ENCODE data around the gene DSTN. TPM values are rescaled to one million over a fixed set of nuclear protein-coding genes. Genes with fewer than 3 reads are reported as not detected.
A peak's percentile ranks its signal among the peaks of the same experiment; 100 is the strongest.

The DSTN gene
- total and polyA plus RNA-seq, 2 experiments from 2014 or later, result 162 to 459 TPM

- no peak overlapping the region for H3K4me3 Mint-ChIP-seq
- peaks cover 11% of the 10 kb centered on the region for H4K20me1 ChIP-seq (replicated peaks; ENCODE audit: insufficient read depth)
Observed at GRCh38 chr20:17644451-17644850, 74.6 kb downstream of the DSTN start.

GRCh38 chr20:17645010-17645409 lies 75.1 kb downstream of the DSTN start:
- H3K9me2 ChIP-seq (ENCODE audit: insufficient read depth), result no peaks in the 10 kb centered on the region
- H4K20me1 ChIP-seq (replicated peaks; ENCODE audit: insufficient read depth), result peaks cover 11% of the 10 kb centered on the region
- H3K27me3 Mint-ChIP-seq (ENCODE audit: insufficient read depth, low read depth, poor library complexity), result peaks cover 15% of the 10 kb centered on the region
- H3K36me3 Mint-ChIP-seq (ENCODE audit: low read depth), result peaks cover 6% of the 10 kb centered on the region
- no peak overlapping the region for H3K4me2 ChIP-seq
- H3K36me3 ChIP-seq (ENCODE audit: insufficient read depth), result no peaks in the 10 kb centered on the region
- H3K4me3 Mint-ChIP-seq, result no peak overlapping the region
- peaks cover 11% of the 10 kb centered on the region for H3K4me1 ChIP-seq (ENCODE audit: insufficient read depth)
- no peak overlapping the region for H3K4me3 ChIP-seq
- peak overlapping the region; percentile 72; the same call in 1 of the 2 replicates for H3K27ac ChIP-seq (ENCODE audit: low read depth)
- ATAC-seq (no peak), DNase-seq (ENCODE audit: low spot score) (no peak)
- no peaks in the 10 kb centered on the region for H3K9me3 Mint-ChIP-seq
- H3K27ac Mint-ChIP-seq, result peak overlapping the region; percentile 72; the same call in 1 of the 2 replicates
- no peak overlapping the region for H2AFZ ChIP-seq
- H3K27me3 ChIP-seq (ENCODE audit: insufficient read depth), result no peaks in the 10 kb centered on the region
- peaks cover 30% of the 10 kb centered on the region for H3K4me1 Mint-ChIP-seq
- peaks cover 72% of the 10 kb centered on the region for H3K79me2 ChIP-seq (replicated peaks; ENCODE audit: insufficient read depth)
- H3F3A ChIP-seq (replicated peaks; ENCODE audit: low read depth), result no peaks in the 10 kb centered on the region
- TF ChIP-seq JUNB (IDR thresholded peaks at IDR 0.05; ENCODE audit: unreplicated experiment), result no peak
- no peak for TF ChIP-seq EZH2phosphoT487 (IDR thresholded peaks at IDR 0.05; ENCODE audit: unreplicated experiment)
- TF ChIP-seq NANOG (IDR thresholded peaks at IDR 0.05; ENCODE audit: borderline replicate concordance), result no peak
- no peak for TF ChIP-seq EZH2 (IDR thresholded peaks at IDR 0.05; ENCODE audit: low read depth, unreplicated experiment)
- no peak for TF ChIP-seq ZNF114 (CRISPR knock-in tag; IDR thresholded peaks at IDR 0.05)
- TF ChIP-seq ZNF331 (CRISPR knock-in tag; IDR thresholded peaks at IDR 0.05; ENCODE audit: low read depth), result no peak
- TF ChIP-seq CREB1 (CRISPR knock-in tag; IDR thresholded peaks at IDR 0.05; ENCODE audit: low read depth), result no peak
- TF ChIP-seq POLR2AphosphoS5 (IDR thresholded peaks at IDR 0.05; ENCODE audit: low read depth), result no peak
- no peak for TF ChIP-seq CTCF (conservative IDR thresholded peaks at IDR 0.05; ENCODE audit: low read depth in 2 of 2)
- no peak for TF ChIP-seq ETS1 (IDR thresholded peaks at IDR 0.05)
- no peak for TF ChIP-seq ZNF462 (CRISPR knock-in tag; IDR thresholded peaks at IDR 0.05)
- TF ChIP-seq STAT1 (IDR thresholded peaks at IDR 0.05; ENCODE audit: unreplicated experiment), result no peak

More at GRCh38 chr20:17644451-17644850, 74.6 kb downstream of the DSTN start:
- H2AFZ ChIP-seq, result no peak overlapping the region
- H3K4me1 ChIP-seq (ENCODE audit: insufficient read depth), result peaks cover 11% of the 10 kb centered on the region
- no peaks in the 10 kb centered on the region for H3K27me3 ChIP-seq (ENCODE audit: insufficient read depth)
- H3F3A ChIP-seq (replicated peaks; ENCODE audit: low read depth), result no peaks in the 10 kb centered on the region
- H3K27ac ChIP-seq (ENCODE audit: low read depth), result no peak overlapping the region
- no peak overlapping the region; the same call in 1 of the 2 replicates for H3K27ac Mint-ChIP-seq
- no peaks in the 10 kb centered on the region for H3K9me2 ChIP-seq (ENCODE audit: insufficient read depth)
- no peak for DNase-seq (ENCODE audit: low spot score)
- H3K79me2 ChIP-seq (replicated peaks; ENCODE audit: insufficient read depth), result peaks cover 73% of the 10 kb centered on the region
- no peak overlapping the region for H3K4me2 ChIP-seq
- TF ChIP-seq JUNB (IDR thresholded peaks at IDR 0.05; ENCODE audit: unreplicated experiment) (no peak), EZH2phosphoT487 (IDR thresholded peaks at IDR 0.05; ENCODE audit: unreplicated experiment) (no peak)
- peaks cover 15% of the 10 kb centered on the region for H3K27me3 Mint-ChIP-seq (ENCODE audit: insufficient read depth, low read depth, poor library complexity)
- no peak for ATAC-seq
- H3K4me3 ChIP-seq, result no peak overlapping the region
- H3K9me3 Mint-ChIP-seq, result no peaks in the 10 kb centered on the region
- peaks cover 25% of the 10 kb centered on the region for H3K4me1 Mint-ChIP-seq
- H3K36me3 Mint-ChIP-seq (ENCODE audit: low read depth), result peaks cover 7% of the 10 kb centered on the region
- H3K36me3 ChIP-seq (ENCODE audit: insufficient read depth), result no peaks in the 10 kb centered on the region

Data from GM23338 (cell line).